Measurements from ENCODE around the gene ERN1. TPM values are rescaled to one million over a fixed set of nuclear protein-coding genes. Genes with fewer than 3 reads are reported as not detected.

The ERN1 gene
- total RNA-seq, 4 donors from 2014 or later: 9.5 to 20.2 (median 12.8) TPM

- Histone ChIP-seq H3K4me1 (peaks cover 13 to 16% of the 10 kb centered on the region in 2 donors), H3K4me3 (replicated peaks in 1 of 3) (peak overlapping the region in 1 of 3 donors; percentile 77), H3K36me3 (peaks cover 6 to 9% of the 10 kb centered on the region in 2 donors), H3K9me3 (no peaks in the 10 kb centered on the region), H3K27me3 (no peaks in the 10 kb centered on the region), H3K27ac (peak overlapping the region in 2 of 3 donors; percentile 96 to 98)
- no peak for TF ChIP-seq POLR2A (IDR thresholded peaks at IDR 0.05)
- no peak for TF ChIP-seq CTCF (IDR thresholded peaks at IDR 0.05)
- intact Hi-C loops (cut with DNase I): no loop called here
- no peak for DNase-seq
- 57 to 60% methylated on average over 15 of the region's 15 CpGs for WGBS, 2 donors
Measured at GRCh38 chr17:64147110-64148016, 17.4 kb upstream of the ERN1 start.

GRCh38 chr17:64146418-64147109 is 16.6 kb upstream of the ERN1 start:
- no peaks in the 10 kb centered on the region for H3K9me3 ChIP-seq
- H3K4me1 ChIP-seq: peaks cover 13 to 16% of the 10 kb centered on the region in 2 donors
- no peaks in the 10 kb centered on the region for H3K27me3 ChIP-seq
- DNase-seq: peak; percentile 73 to 75
- peaks cover 0 to 4% of the 10 kb centered on the region in 2 donors for H3K36me3 ChIP-seq
- 7 to 15% methylated on average over 24 to 27 of the region's 34 CpGs for WGBS, 2 donors
- peak overlapping the region; percentile 89 to 98 (median 96) for H3K27ac ChIP-seq
- peak overlapping the region; percentile 6 to 77 (median 52) for H3K4me3 ChIP-seq (replicated peaks in 1 of 3)
- intact Hi-C loops (cut with DNase I): no loop called here
- TF ChIP-seq POLR2A (IDR thresholded peaks at IDR 0.05) (no peak), CTCF (IDR thresholded peaks at IDR 0.05) (no peak)

GRCh38 chr17:64145751-64146417 is 15.9 kb upstream of the ERN1 start:
- H3K4me1 ChIP-seq: peaks cover 13 to 16% of the 10 kb centered on the region in 2 donors
- intact Hi-C loops (cut with DNase I): no loop called here
- peak; percentile 83 to 100 for TF ChIP-seq POLR2A (IDR thresholded peaks at IDR 0.05)
- TF ChIP-seq CTCF (IDR thresholded peaks at IDR 0.05): peak in 2 of 6 experiments; percentile 18 to 29
- peak overlapping the region; percentile 89 to 98 (median 96) for H3K27ac ChIP-seq
- peaks cover 0 to 4% of the 10 kb centered on the region in 2 donors for H3K36me3 ChIP-seq
- WGBS, 2 donors: 0 to 1% methylated on average over 23 to 41 of the region's 51 CpGs
- peak overlapping the region; percentile 6 to 77 (median 52) for H3K4me3 ChIP-seq (replicated peaks in 1 of 3)
- DNase-seq: peak; percentile 98
- no peaks in the 10 kb centered on the region for H3K9me3 ChIP-seq
- no peaks in the 10 kb centered on the region for H3K27me3 ChIP-seq

GRCh38 chr17:64145375-64145750 is 15.4 kb upstream of the ERN1 start:
- H3K4me1 ChIP-seq: peaks cover 13 to 16% of the 10 kb centered on the region in 2 donors
- H3K9me3 ChIP-seq: no peaks in the 10 kb centered on the region
- H3K27me3 ChIP-seq: no peaks in the 10 kb centered on the region
- H3K4me3 ChIP-seq (replicated peaks in 1 of 3): peak overlapping the region; percentile 6 to 77 (median 45)
- TF ChIP-seq POLR2A (IDR thresholded peaks at IDR 0.05) (no peak), CTCF (IDR thresholded peaks at IDR 0.05) (peak in 1 of 6 experiments; percentile 26)
- intact Hi-C loops (cut with DNase I): no loop called here
- no peak for DNase-seq
- WGBS, 2 donors: 0% methylated on average over 15 of the region's 15 CpGs
- H3K36me3 ChIP-seq: peaks cover 0 to 1% of the 10 kb centered on the region in 2 donors
- H3K27ac ChIP-seq: peak overlapping the region; percentile 86 to 98 (median 96)
